22Rv1 (cell line): ENCODE data around the gene RNF112.

Experiments used
- H3K27ac ChIP-seq: fragments of 450-650 bp; 2 replicates; pipeline ENCODE4 v1.5.1; 2017
- ZFX ChIP-seq: fragments of 450-650 bp; IDR thresholded peaks from 2 replicates; pipeline ENCODE4 v1.6.1; 2017; ENCODE audit warnings: antibody characterized with exemption, borderline replicate concordance
- TF ChIP-seq, protein P1 (sequence below): fragments of 450-650 bp; IDR thresholded peaks from 2 replicates; pipeline ENCODE4 v1.5.1; 2017; ENCODE audit warnings: mild to moderate bottlenecking

The RNF112 gene

DNA sequence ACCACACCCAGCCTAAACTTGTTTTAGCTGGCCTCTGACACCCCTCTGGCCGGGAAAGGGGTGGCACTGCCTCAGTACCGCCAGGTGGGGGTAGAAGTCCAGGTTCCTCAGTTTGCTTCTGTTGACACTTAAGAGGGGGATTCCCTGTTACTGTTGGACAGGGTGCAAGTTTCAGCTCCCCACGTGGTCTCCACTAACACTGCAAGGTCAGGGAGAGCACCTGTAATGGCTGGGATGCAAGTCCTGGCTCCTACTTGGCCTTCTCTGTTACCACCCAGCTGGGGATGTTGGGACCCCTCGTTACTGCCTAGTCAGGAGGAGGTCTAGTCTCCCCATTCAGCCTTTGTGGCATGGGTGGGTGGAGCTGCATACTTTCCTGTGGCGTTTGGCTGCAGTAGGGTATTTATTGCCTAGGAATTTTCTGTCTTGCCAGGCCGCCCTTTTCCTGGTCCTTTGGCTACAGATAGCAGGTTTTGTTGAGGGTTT, 13.4 kb upstream of the RNF112 start:
- H3K27ac ChIP-seq, result no peak overlapping the region
- TF ChIP-seq, protein P1, sequence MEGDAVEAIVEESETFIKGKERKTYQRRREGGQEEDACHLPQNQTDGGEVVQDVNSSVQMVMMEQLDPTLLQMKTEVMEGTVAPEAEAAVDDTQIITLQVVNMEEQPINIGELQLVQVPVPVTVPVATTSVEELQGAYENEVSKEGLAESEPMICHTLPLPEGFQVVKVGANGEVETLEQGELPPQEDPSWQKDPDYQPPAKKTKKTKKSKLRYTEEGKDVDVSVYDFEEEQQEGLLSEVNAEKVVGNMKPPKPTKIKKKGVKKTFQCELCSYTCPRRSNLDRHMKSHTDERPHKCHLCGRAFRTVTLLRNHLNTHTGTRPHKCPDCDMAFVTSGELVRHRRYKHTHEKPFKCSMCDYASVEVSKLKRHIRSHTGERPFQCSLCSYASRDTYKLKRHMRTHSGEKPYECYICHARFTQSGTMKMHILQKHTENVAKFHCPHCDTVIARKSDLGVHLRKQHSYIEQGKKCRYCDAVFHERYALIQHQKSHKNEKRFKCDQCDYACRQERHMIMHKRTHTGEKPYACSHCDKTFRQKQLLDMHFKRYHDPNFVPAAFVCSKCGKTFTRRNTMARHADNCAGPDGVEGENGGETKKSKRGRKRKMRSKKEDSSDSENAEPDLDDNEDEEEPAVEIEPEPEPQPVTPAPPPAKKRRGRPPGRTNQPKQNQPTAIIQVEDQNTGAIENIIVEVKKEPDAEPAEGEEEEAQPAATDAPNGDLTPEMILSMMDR, result no peak
- TF ChIP-seq ZFX, result no peak

DNA sequence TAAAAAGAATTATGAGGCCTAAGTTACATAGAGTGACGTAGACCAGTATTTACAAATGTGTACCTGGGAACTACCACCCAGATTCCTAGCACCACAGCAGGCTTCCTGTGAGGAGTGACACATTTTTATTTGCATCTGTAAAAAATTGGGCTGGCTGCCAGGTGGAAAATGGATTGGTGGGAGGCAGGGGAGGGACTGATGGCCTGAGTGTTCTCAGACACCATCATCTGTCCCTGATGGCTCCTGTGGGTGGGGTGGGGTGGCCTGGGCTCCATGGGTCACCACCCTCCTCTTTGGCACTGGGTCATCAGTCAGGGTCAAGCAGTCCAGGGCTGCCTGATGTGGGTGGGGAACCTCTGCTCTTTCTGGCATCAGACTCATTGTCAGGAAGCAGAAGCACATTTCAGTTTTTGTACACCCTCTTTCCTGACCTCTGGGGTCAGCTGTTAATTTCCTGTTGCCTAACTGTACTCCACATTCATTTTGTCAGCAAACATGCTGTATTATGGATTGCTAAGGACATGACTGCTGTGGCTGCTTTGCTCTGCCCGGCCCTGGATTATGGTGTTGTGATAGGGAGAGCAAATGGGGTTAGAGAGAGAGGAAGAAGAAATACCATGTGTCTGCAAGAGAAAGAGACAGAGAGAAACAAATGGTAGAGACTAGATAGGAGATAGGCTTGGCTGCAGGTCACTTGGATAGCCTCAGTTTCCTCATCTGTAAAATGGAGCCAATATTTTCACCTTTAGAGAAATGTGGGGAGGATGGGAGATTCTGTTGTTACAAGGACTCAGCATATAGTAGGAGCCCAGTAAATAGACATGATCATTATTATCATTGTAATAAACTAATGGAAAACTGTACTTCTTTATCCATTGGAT, 12.5 kb upstream of the RNF112 start:
- H3K27ac ChIP-seq, result no peak overlapping the region
- no peak for TF ChIP-seq ZFX
- TF ChIP-seq, protein P1, result no peak

DNA sequence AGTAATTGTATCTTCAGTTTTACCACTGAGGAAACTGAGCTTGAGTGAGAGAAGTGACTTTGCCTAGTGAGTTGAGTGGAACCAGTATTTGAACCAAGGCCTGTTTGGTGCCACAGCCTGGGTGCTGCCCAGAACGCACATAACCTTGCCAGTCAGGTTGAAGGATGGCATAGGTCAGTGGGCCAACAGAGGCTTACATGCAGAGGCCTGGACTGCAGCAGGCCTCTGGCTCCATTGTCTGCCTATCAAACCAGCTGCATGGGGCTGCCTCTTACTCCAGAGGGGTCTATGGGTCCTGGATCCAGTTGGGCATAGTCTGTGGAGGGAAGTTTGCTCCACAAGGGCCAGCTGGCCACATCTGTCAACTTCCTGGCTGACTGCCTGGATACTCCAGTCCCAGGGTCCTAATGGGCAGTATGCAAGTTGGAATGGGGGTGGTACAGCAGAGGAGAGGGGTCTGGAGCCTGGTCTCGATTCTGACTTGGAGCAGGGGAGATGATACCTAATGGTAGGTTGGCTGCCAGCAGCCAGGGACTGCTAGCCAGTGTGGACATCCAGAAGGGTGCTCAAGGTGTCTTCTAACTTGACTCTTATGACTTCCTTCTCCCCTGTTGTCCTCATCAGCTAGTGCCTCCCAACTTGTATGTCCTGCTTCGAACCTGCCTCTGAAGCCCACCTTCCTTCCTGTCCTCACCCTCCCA, 11.1 kb upstream of the RNF112 start:
- TF ChIP-seq, protein P1, result no peak
- no peak for TF ChIP-seq ZFX
- H3K27ac ChIP-seq, result no peak overlapping the region

DNA sequence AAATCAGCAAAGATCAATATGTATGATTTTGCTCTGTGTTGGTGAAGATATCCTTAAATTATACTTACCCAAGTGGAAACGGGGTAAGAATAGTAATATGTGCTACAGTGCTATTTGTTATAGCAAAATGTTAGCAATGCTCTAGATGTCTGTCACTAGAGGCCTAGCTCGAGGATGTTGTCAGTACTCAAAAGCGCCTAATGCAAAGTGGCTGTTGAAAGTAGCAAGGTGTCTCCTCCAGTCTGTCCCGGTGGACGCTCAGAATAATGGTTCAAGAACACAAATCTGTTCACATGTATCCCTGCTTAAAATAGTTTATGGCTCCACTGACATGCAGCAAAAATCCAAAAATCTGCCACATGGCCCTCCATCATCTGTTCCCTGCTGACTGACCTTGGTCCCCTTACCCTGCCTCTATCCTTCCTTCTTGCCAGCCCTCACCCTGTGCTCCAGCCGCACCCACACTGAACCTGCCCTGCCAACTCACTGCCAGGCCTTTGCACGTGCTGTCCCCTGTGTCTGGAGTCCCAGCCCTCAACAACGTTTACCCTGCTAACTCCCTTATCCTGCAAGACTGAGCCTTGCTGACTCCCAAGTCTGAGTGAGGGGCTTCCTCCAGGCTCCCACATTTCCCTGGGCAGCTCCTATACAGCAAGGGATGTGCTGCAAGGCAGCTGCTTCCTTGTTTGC, 9.6 kb upstream of the RNF112 start:
- no peak overlapping the region for H3K27ac ChIP-seq
- TF ChIP-seq, protein P1, result no peak
- TF ChIP-seq ZFX, result no peak

DNA sequence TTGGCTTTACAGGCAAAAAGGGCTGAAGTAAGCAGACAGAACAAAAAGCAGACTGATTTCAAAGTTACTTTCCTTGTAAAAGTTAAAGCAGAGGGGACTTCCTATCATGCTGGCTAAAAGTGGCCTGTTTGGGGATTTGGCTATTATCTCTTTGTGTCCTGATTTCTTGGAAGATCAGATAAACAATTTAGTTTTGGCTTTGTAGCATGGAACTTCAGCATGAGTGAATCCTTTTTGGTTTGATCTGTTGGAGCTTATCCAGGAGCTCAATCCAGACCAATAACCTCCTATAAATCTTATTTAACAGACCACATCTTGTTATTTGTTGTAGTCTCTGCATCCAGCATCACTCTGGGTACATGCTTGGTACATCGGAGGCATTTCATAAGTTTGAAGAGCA, 8.9 kb upstream of the RNF112 start:
- no peak overlapping the region for H3K27ac ChIP-seq

DNA sequence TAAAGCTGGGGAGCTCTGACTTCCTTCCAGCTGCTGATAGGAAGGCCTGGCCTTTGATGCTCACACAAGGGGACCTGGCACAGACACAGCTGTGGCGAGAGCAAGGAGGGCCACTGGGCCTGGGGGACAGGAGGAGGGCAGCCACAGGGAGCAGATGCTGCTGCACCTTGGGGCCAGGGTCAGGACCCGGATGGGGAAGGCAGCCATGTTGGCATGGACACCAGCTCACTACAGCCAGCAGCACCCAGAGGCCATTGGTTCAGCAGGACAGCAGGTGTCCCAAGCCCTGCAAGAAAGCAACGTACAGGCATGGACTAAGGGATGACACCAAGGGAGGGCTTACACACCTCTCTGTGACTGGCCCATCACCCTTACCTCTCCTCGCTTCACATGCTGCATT, 8.0 kb upstream of the RNF112 start:
- TF ChIP-seq, protein P1, result no peak
- no peak for TF ChIP-seq ZFX
- H3K27ac ChIP-seq, result no peak overlapping the region

More for the DNA sequence above, 8.9 kb upstream of the RNF112 start:
- no peak for TF ChIP-seq ZFX
- TF ChIP-seq, protein P1, result no peak
